Measurements from ENCODE around the gene NUMB.

GRCh38 chr14:73250781-73251500 lies 207.4 kb downstream of the NUMB start:
- TF ChIP-seq, protein P1, sequence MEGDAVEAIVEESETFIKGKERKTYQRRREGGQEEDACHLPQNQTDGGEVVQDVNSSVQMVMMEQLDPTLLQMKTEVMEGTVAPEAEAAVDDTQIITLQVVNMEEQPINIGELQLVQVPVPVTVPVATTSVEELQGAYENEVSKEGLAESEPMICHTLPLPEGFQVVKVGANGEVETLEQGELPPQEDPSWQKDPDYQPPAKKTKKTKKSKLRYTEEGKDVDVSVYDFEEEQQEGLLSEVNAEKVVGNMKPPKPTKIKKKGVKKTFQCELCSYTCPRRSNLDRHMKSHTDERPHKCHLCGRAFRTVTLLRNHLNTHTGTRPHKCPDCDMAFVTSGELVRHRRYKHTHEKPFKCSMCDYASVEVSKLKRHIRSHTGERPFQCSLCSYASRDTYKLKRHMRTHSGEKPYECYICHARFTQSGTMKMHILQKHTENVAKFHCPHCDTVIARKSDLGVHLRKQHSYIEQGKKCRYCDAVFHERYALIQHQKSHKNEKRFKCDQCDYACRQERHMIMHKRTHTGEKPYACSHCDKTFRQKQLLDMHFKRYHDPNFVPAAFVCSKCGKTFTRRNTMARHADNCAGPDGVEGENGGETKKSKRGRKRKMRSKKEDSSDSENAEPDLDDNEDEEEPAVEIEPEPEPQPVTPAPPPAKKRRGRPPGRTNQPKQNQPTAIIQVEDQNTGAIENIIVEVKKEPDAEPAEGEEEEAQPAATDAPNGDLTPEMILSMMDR (IDR thresholded peaks at IDR 0.05; ENCODE audit: borderline replicate concordance, extremely low read depth, low read length, poor library complexity, severe bottlenecking), result no peak
- TF ChIP-seq EZH2 (IDR thresholded peaks at IDR 0.05; ENCODE audit: borderline replicate concordance, low read depth, low read length, severe bottlenecking), result no peak
